OCI-LY1 (cell line): Measurements from ENCODE around the gene TTC33.
"Not testable (repeated sequence)": the region's sequence is repeated elsewhere in the genome, so short reads cannot be mapped to it uniquely, and the experiment has no call there.

Experiments used
- H2AFZ ChIP-seq: fragments of 200-600 bp; sonication (generic), shearing (Covaris generic); 2 replicates; pipeline ENCODE4 v1.6.0; 2014; ENCODE audit warnings: antibody characterized with exemption, mild to moderate bottlenecking, low read length
- H3F3A ChIP-seq: fragments of 200-600 bp; sonication (generic), shearing (Covaris generic); 2 replicates; pipeline ENCODE4 v1.6.0; 2014; ENCODE audit warnings: mild to moderate bottlenecking, antibody characterized with exemption, low read length, moderate library complexity; ENCODE audit not compliant: insufficient read depth
- H3K27ac ChIP-seq: fragments of 200-600 bp; sonication (generic); 2 replicates; pipeline ENCODE4 v1.5.1; 2014; ENCODE audit warnings: low read length, mixed run types, mild to moderate bottlenecking, low read depth; ENCODE audit not compliant: poor library complexity, severe bottlenecking
- H3K27me3 ChIP-seq: fragments of 200-600 bp; sonication (generic); 2 replicates; pipeline ENCODE4 v1.6.0; 2014; ENCODE audit warnings: antibody characterized with exemption, mild to moderate bottlenecking, low read length, moderate library complexity; ENCODE audit not compliant: insufficient read depth
- H3K36me3 ChIP-seq: fragments of 200-600 bp; sonication (generic); 2 replicates; pipeline ENCODE4 v1.6.1; 2014; ENCODE audit warnings: mild to moderate bottlenecking, antibody characterized with exemption, low read length, moderate library complexity, mixed read lengths; ENCODE audit not compliant: insufficient read depth
- H3K4me1 ChIP-seq: fragments of 200-600 bp; sonication (generic); 2 replicates; pipeline ENCODE4 v1.5.1; 2014; ENCODE audit warnings: mild to moderate bottlenecking, low read length, moderate library complexity; ENCODE audit not compliant: insufficient read depth, severe bottlenecking
- H3K4me2 ChIP-seq: fragments of 200-600 bp; sonication (generic), shearing (Covaris generic); 2 replicates; pipeline ENCODE4 v1.6.1; 2014; ENCODE audit warnings: low read length
- H3K4me3 ChIP-seq: fragments of 200-600 bp; sonication (generic); 2 replicates; pipeline ENCODE4 v1.5.1; 2014; ENCODE audit warnings: low read length, low read depth, mild to moderate bottlenecking, mixed read lengths; ENCODE audit not compliant: poor library complexity, severe bottlenecking
- H3K79me2 ChIP-seq: fragments of 200-600 bp; shearing (Covaris generic); 2 replicates; pipeline ENCODE4 v1.6.1; 2016; ENCODE audit warnings: mixed run types, low read length, mixed read lengths; ENCODE audit not compliant: insufficient read depth
- H3K9ac ChIP-seq: fragments of 200-600 bp; sonication (generic), shearing (Covaris generic); 2 replicates; pipeline ENCODE4 v1.6.1; 2014; ENCODE audit warnings: mild to moderate bottlenecking, low read length, mixed read lengths
- H3K9me2 ChIP-seq: fragments of 200-600 bp; sonication (generic), shearing (Covaris generic); 2 replicates; pipeline ENCODE4 v1.6.1; 2014; ENCODE audit warnings: low read depth, mild to moderate bottlenecking, low read length, mixed read lengths
- H3K9me3 ChIP-seq: fragments of 200-600 bp; shearing (Covaris generic); 2 replicates; pipeline ENCODE4 v1.6.1; 2014; ENCODE audit warnings: low read length, mixed read lengths
- H4K20me1 ChIP-seq: fragments of 200-600 bp; sonication (generic), shearing (Covaris generic); 2 replicates; pipeline ENCODE4 v1.6.0; 2016; ENCODE audit warnings: mild to moderate bottlenecking, low read length; ENCODE audit not compliant: insufficient read depth
- CTCF ChIP-seq: fragments of 200-600 bp; sonication (generic), shearing (Covaris generic); IDR thresholded peaks from 2 replicates; pipeline ENCODE4 v1.5.1; 2017; ENCODE audit warnings: mild to moderate bottlenecking, antibody characterized with exemption, low read length, moderate library complexity, mixed read lengths
- EZH2 ChIP-seq: fragments of 200-600 bp; sonication (generic), shearing (Covaris generic); IDR thresholded peaks from 2 replicates; pipeline ENCODE4 v1.8.0; 2017; ENCODE audit warnings: borderline replicate concordance, mixed run types, mild to moderate bottlenecking, antibody characterized with exemption, low read length, moderate library complexity, mixed read lengths

The TTC33 gene

DNA sequence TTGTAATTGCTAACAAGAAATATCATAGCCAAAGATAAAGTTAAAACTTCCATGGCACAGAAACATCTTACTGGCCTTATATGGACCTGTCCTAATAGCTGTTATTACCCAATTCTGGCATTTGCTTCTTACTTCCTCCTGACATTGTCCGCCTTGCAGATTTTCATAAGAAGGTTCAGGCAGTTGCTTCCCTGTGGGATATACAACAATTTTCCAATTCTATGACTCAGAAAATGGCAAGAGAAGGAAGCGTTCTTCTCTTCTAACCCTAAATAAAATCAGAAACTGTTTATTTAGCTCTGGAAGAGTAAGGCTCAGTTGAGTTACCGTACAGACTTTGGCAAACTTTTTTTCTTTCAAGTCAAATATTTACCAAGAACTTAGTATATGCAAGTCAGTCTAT is 40.7 kb upstream of the TTC33 start:
- H3K9ac ChIP-seq, result peak overlapping the region; percentile 98
- peaks cover 35% of the 10 kb centered on the region for H3K4me1 ChIP-seq
- no peak overlapping the region for H3K27ac ChIP-seq

GRCh38 chr5:40794877-40795276 is 39.1 kb upstream of the TTC33 start:
- not testable (repeated sequence) for H3K9me2 ChIP-seq, H3K9me3 ChIP-seq, H3F3A ChIP-seq, H3K4me3 ChIP-seq, H3K27me3 ChIP-seq, H3K9ac ChIP-seq, H3K27ac ChIP-seq, H2AFZ ChIP-seq, H3K36me3 ChIP-seq, H3K4me2 ChIP-seq, H4K20me1 ChIP-seq
- peaks cover 70% of the 10 kb centered on the region for H3K79me2 ChIP-seq
- H3K4me1 ChIP-seq, result peaks cover 35% of the 10 kb centered on the region

More for the DNA sequence above, 40.7 kb upstream of the TTC33 start:
- Histone ChIP-seq H3K4me3 (peak overlapping the region; percentile 99), H3K79me2 (peaks cover 56% of the 10 kb centered on the region), H2AFZ (no peak overlapping the region), H3K27me3 (no peaks in the 10 kb centered on the region; the same call in 1 of the 2 replicates), H3K36me3 (peaks cover 8% of the 10 kb centered on the region), H3F3A (0 out of 2 replicates have a peak, but pooled peaks cover 4% of the 10 kb centered on the region), H3K9me3 (no peaks in the 10 kb centered on the region), H4K20me1 (0 out of 2 replicates have a peak, but pooled peaks cover 3% of the 10 kb centered on the region), H3K4me2 (peak overlapping the region; percentile 78), H3K9me2 (no peaks in the 10 kb centered on the region)
- TF ChIP-seq CTCF, result no peak
- no peak for TF ChIP-seq EZH2

DNA sequence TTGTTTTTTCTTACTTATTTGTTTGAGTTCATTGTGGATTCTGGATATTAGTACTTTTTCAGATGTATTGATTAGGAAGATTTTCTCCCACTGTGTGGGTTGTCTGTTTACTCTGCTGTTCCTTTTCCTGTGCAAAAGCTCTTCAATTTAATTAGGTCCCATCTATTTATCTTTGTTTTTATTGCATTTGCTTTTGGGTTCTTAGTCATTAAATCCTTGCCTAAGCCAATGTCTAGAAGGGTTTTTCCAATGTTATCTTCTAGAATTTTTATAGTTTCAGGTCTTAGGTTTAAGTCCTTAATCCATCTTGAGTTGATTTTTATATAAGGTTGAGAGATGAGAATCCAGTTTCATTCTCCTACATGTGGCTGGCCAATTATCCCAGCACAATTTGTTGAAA is 38.6 kb upstream of the TTC33 start:
- H3K9ac ChIP-seq, H3K27me3 ChIP-seq, H3K4me3 ChIP-seq, H3K9me3 ChIP-seq, H2AFZ ChIP-seq, H3K36me3 ChIP-seq, H4K20me1 ChIP-seq, H3K27ac ChIP-seq, H3F3A ChIP-seq, H3K4me2 ChIP-seq, H3K9me2 ChIP-seq: not testable (repeated sequence)
- peaks cover 31% of the 10 kb centered on the region for H3K4me1 ChIP-seq
- H3K79me2 ChIP-seq, result peaks cover 76% of the 10 kb centered on the region

GRCh38 chr5:40792691-40793090 is 36.9 kb upstream of the TTC33 start:
- not testable (repeated sequence) for H3K4me2 ChIP-seq, H3K4me3 ChIP-seq, H3K27me3 ChIP-seq, H3K9me2 ChIP-seq, H3F3A ChIP-seq, H3K27ac ChIP-seq, H4K20me1 ChIP-seq, H2AFZ ChIP-seq, H3K9ac ChIP-seq
- H3K9me3 ChIP-seq, result peaks cover 10% of the 10 kb centered on the region; the same call in 1 of the 2 replicates
- H3K36me3 ChIP-seq, result peaks cover 19% of the 10 kb centered on the region
- peaks cover 92% of the 10 kb centered on the region for H3K79me2 ChIP-seq
- H3K4me1 ChIP-seq, result peaks cover 21% of the 10 kb centered on the region

GRCh38 chr5:40791715-40792139 is 36.0 kb upstream of the TTC33 start:
- no peak overlapping the region for H3K4me2 ChIP-seq
- no peak overlapping the region for H3K9ac ChIP-seq
- H3K4me3 ChIP-seq, result no peak overlapping the region
- 0 out of 2 replicates have a peak, but pooled peaks cover 3% of the 10 kb centered on the region for H4K20me1 ChIP-seq
- TF ChIP-seq EZH2 (no peak), CTCF (no peak)
- H2AFZ ChIP-seq, result no peak overlapping the region
- H3K79me2 ChIP-seq, result peaks cover 94% of the 10 kb centered on the region
- no peaks in the 10 kb centered on the region for H3K9me2 ChIP-seq
- H3K27me3 ChIP-seq, result no peaks in the 10 kb centered on the region
- peaks cover 13% of the 10 kb centered on the region; the same call in 1 of the 2 replicates for H3K9me3 ChIP-seq
- H3K36me3 ChIP-seq, result peaks cover 21% of the 10 kb centered on the region
- H3K4me1 ChIP-seq, result peaks cover 18% of the 10 kb centered on the region
- H3F3A ChIP-seq, result no peaks in the 10 kb centered on the region
- no peak overlapping the region for H3K27ac ChIP-seq
